AG04449 (cell line): ENCODE results near the gene PPFIBP2.

Source experiments
- CTCF ChIA-PET: fragments of 350-600 bp; formaldehyde crosslinking; extraction: SDS; loops from one replicate; lab custom pipeline; 2021; ENCODE audit warnings: antibody characterized with exemption; lab: Yijun Ruan, JAX
- POLR2A ChIA-PET: fragments of 400-600, 350-600 bp; formaldehyde crosslinking; extraction: SDS; loops from one replicate; lab custom pipeline; 2020; ENCODE audit warnings: antibody characterized with exemption, inconsistent platforms; lab: Yijun Ruan, JAX
- DNase-seq: peaks from one replicate; pipeline ENCODE4 v3.0.0-alpha.2; 2010; ENCODE audit warnings: low read depth, low spot score
- H3K4me3 ChIP-seq: 2 replicates; pipeline ENCODE4 v1.5.1; 2011; ENCODE audit warnings: low read depth, mild to moderate bottlenecking, control low read depth, low read length
- CTCF ChIP-seq: IDR thresholded peaks from one replicate; pipeline ENCODE4 v1.5.1; 2011; ENCODE audit warnings: mild to moderate bottlenecking, moderate library complexity, low read length, control low read depth, inconsistent platforms; ENCODE audit not compliant: insufficient read depth; ENCODE audit errors: missing control alignments

The PPFIBP2 gene

GRCh38 chr11:7691759-7692350, 178.1 kb downstream of the PPFIBP2 start:
- TF ChIP-seq CTCF, result no peak
- POLR2A ChIA-PET, result no interaction called here
- H3K4me3 ChIP-seq, result no peak overlapping the region
- DNase-seq, result no peak
- CTCF ChIA-PET, result interaction anchor here (0.8 to 9.8 kb wide), 20 partner anchors 10 to 595 kb away, joined by 3 to 262 read pairs (median 6); partner anchors contain the start of genes CYB5R2, EIF3F and PPFIBP2

- no peak for TF ChIP-seq CTCF
- ChIA-PET CTCF (interaction anchor here (0.8 to 9.8 kb wide), 15 partner anchors 11 to 595 kb away, joined by 3 to 262 read pairs (median 7); partner anchors contain the start of genes CYB5R2 and PPFIBP2), POLR2A (no interaction called here)
- H3K4me3 ChIP-seq, result no peak overlapping the region
- DNase-seq, result no peak
Observed at GRCh38 chr11:7692426-7692825, 178.6 kb downstream of the PPFIBP2 start.

GRCh38 chr11:7694235-7694634, 180.4 kb downstream of the PPFIBP2 start:
- CTCF ChIA-PET, result interaction anchor here (0.6 to 3.0 kb wide), 19 partner anchors 9 to 498 kb away, joined by 3 to 26 read pairs (median 7); partner anchors contain the start of genes EIF3F, OVCH2 and PPFIBP2
- DNase-seq, result no peak
- no peak overlapping the region for H3K4me3 ChIP-seq
- TF ChIP-seq CTCF, result no peak
- POLR2A ChIA-PET, result no interaction called here

GRCh38 chr11:7696424-7696823, 182.6 kb downstream of the PPFIBP2 start:
- POLR2A ChIA-PET, result no interaction called here
- no peak overlapping the region for H3K4me3 ChIP-seq
- CTCF ChIA-PET, result interaction anchor here (1.2 to 3.0 kb wide), 9 partner anchors 10 to 403 kb away, joined by 4 to 26 read pairs (median 14); partner anchors contain the start of genes EIF3F, OVCH2 and PPFIBP2
- no peak for DNase-seq
- no peak for TF ChIP-seq CTCF
